SK-MEL-5 (cell line): ENCODE measurements around the gene LINS1. TPM values are rescaled to one million over a fixed set of nuclear protein-coding genes. Genes with fewer than 3 reads are reported as not detected.
A peak's percentile ranks its signal among the peaks of the same experiment; 100 is the strongest.

Source experiments
- DNase-seq: peaks from one replicate; pipeline ENCODE4 v3.0.0-alpha.2; 2016; ENCODE audit warnings: low read depth, low spot score
- in situ Hi-C: cut with HindIII; loops from 2 replicates; pipeline ENCODE4 v1.10.0; 2016; ENCODE audit warnings: low sequenced_read_pairs, high pct_unique_total_duplicates, low pct_unique_long_range_greater_than_20kb
- polyA plus RNA-seq, 2 experiments: library from polyadenylated mRNA; depleted of rRNA; stranded (reverse); fragments of >200 nt; gene quantifications; 2 replicates each; pipeline ENCODE4 v1.2.3, GENCODE V29; 2015
- total RNA-seq: library from RNA; depleted of rRNA; stranded (reverse); fragments of >200 nt; shearing (Covaris generic); gene quantifications from 2 replicates; pipeline ENCODE4 v1.2.3, GENCODE V29; 2014; rRNA removed

Gene LINS1
- total RNA-seq: 35.0 and 36.9 TPM in 2 replicates
- 12.8 and 17.5 TPM in 2 replicates for polyA plus RNA-seq (2015; cell fraction: cytosol; rRNA removed)
- polyA plus RNA-seq (2015; cell fraction: nucleus; rRNA removed): 118 and 119 TPM in 2 replicates

- in situ Hi-C loops: no loop called here
- DNase-seq: peak; percentile 100
Measured at GRCh38 chr15:100602064-100602822, at the start of gene LINS1, which contains the start of gene ASB7. TSS of gene LINS1 (minus strand) at chr15:100602184. CDS start at chr15:100580842, 21,342 bp downstream. TSS of gene ASB7 (plus strand) at chr15:100602589. CDS start at chr15:100612217, 9,628 bp downstream.

GRCh38 chr15:100651253-100651652 is 49.3 kb upstream of the LINS1 start:
- in situ Hi-C loops: no loop called here
- DNase-seq: no peak

GRCh38 chr15:100650685-100651084 is 48.7 kb upstream of the LINS1 start:
- in situ Hi-C loops: no loop called here
- DNase-seq: no peak

GRCh38 chr15:100648951-100649350 is 47.0 kb upstream of the LINS1 start:
- in situ Hi-C loops: no loop called here
- DNase-seq: no peak

- DNase-seq: no peak
- in situ Hi-C loops: no loop called here
Measured at GRCh38 chr15:100645671-100646070, 43.7 kb upstream of the LINS1 start.

GRCh38 chr15:100642950-100643338 is 41.0 kb upstream of the LINS1 start:
- no peak for DNase-seq
- in situ Hi-C loops: no loop called here

- no peak for DNase-seq
- in situ Hi-C loops: no loop called here
Measured at GRCh38 chr15:100642213-100642949, 40.4 kb upstream of the LINS1 start.

- no peak for DNase-seq
- in situ Hi-C loops: no loop called here
Measured at GRCh38 chr15:100638177-100638730, 36.3 kb upstream of the LINS1 start.

GRCh38 chr15:100635406-100636071 is 33.6 kb upstream of the LINS1 start:
- no peak for DNase-seq
- in situ Hi-C loops: no loop called here

GRCh38 chr15:100633763-100634075 is 31.7 kb upstream of the LINS1 start:
- DNase-seq: no peak
- in situ Hi-C loops: no loop called here

GRCh38 chr15:100631831-100632230 is 29.8 kb upstream of the LINS1 start:
- in situ Hi-C loops: no loop called here
- DNase-seq: no peak

GRCh38 chr15:100628746-100629145 is 26.8 kb upstream of the LINS1 start:
- in situ Hi-C loops: no loop called here

GRCh38 chr15:100627789-100628395 is 25.9 kb upstream of the LINS1 start:
- DNase-seq: peak; percentile 65
- in situ Hi-C loops: no loop called here

More at GRCh38 chr15:100628746-100629145, 26.8 kb upstream of the LINS1 start:
- no peak for DNase-seq

- in situ Hi-C loops: no loop called here
- no peak for DNase-seq
Measured at GRCh38 chr15:100623301-100623700, 21.3 kb upstream of the LINS1 start.

- no peak for DNase-seq
- in situ Hi-C loops: no loop called here
Measured at GRCh38 chr15:100616700-100617099, 14.7 kb upstream of the LINS1 start.

GRCh38 chr15:100615801-100616200 is 13.8 kb upstream of the LINS1 start:
- in situ Hi-C loops: no loop called here
- no peak for DNase-seq

GRCh38 chr15:100614918-100615317 is 12.9 kb upstream of the LINS1 start:
- no peak for DNase-seq
- in situ Hi-C loops: no loop called here

GRCh38 chr15:100614336-100614735 is 12.4 kb upstream of the LINS1 start:
- DNase-seq: no peak
- in situ Hi-C loops: no loop called here
